Left colon (tissue), 2 donors: ENCODE data around the gene IGF2BP3. TPM values are rescaled to one million over a fixed set of nuclear protein-coding genes. Genes with fewer than 3 reads are reported as not detected.

Experiments
- total RNA-seq, 2 donors: library from RNA; stranded (reverse); fragmentation: NEBNext Ultra II Directional; extraction: Animal tissue kit (Norgen Biotek cat#: 25700); gene quantifications; one replicate each; pipeline ENCODE4 v1.2.1, GENCODE V29; 2021
- donor health status: DM: no; HTN: no; CAD: no.
- donor health status: DM: yes; HTN: yes; CAD: no.

IGF2BP3 gene
- total RNA-seq, 2 donors from 2014 or later: 0.53 TPM; not detected in 1

Other genes starting within 250 kb of the IGF2BP3 start
- gene GPNMB, start 223.7 kb downstream of the IGF2BP3 start, total RNA-seq: 10 to 100 TPM; 15.0 to 67.8 TPM
- 10 to 100 TPM; 32.3 to 35.1 TPM for gene MALSU1, start 171.2 kb downstream of the IGF2BP3 start, total RNA-seq
- gene TRA2A, start 61.5 kb upstream of the IGF2BP3 start, total RNA-seq: 10 to 100 TPM; 60.6 to 63.9 TPM
- 10 to 100 TPM in 1 of 2 donors, 1 to 10 TPM in 1; 7.8 to 12.2 TPM for gene CCDC126, start 126.9 kb upstream of the IGF2BP3 start, total RNA-seq
- 10 to 100 TPM; 11.4 to 13.5 TPM for gene FAM221A, start 209.7 kb upstream of the IGF2BP3 start, total RNA-seq
- 1 to 10 TPM in 1 of 2 donors, under 1 TPM in 1; 0.64 to 1.1 TPM for gene STK31, start 239.7 kb upstream of the IGF2BP3 start, total RNA-seq